GM12864 (cell line): ENCODE results near the gene AKAP7.

ENCODE experiments used
- DNase-seq: peaks from one replicate; pipeline ENCODE4 v3.0.0-alpha.2; 2011; ENCODE audit warnings: low read depth
- H3K4me3 ChIP-seq: 2 replicates; pipeline ENCODE4 v1.5.1; 2011; ENCODE audit warnings: mild to moderate bottlenecking, low read depth, low read length, control low read depth
- TF ChIP-seq, protein P1 (sequence below): IDR thresholded peaks from 2 replicates; pipeline ENCODE4 v1.5.1; 2011; ENCODE audit warnings: low read depth, mild to moderate bottlenecking, moderate library complexity, low read length, control low read depth, inconsistent platforms; ENCODE audit errors: missing control alignments

Gene AKAP7

DNA sequence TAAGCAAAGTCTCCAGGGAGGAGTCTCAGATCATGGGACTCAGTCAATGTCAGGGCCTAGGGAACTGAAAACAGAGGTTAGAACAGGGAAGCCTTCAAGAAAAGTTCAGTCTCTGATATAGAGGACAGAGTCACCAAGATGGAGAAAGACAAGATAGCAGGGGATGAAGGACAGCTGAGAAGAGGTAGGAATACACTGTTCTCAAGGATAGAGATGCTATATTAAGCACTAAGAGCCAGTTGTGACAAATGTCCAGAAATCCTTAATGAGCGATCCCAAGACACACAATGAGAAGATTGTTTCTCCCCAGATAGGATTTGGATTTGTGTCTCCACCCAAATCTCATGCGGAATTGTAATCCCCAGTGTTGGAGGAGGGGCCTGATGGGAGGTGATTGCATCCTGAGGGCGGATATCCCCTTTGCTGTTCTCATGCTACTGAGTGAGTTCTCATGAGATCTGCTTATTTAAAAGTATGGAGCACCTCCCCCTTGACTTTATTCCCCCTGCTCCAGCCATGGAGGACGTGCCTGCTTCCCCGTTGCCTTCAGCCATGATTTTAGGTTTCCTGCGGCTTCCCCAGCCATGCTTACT lies 168.2 kb downstream of the AKAP7 start:
- DNase-seq, result no peak
- no peak overlapping the region for H3K4me3 ChIP-seq
- TF ChIP-seq, protein P1, sequence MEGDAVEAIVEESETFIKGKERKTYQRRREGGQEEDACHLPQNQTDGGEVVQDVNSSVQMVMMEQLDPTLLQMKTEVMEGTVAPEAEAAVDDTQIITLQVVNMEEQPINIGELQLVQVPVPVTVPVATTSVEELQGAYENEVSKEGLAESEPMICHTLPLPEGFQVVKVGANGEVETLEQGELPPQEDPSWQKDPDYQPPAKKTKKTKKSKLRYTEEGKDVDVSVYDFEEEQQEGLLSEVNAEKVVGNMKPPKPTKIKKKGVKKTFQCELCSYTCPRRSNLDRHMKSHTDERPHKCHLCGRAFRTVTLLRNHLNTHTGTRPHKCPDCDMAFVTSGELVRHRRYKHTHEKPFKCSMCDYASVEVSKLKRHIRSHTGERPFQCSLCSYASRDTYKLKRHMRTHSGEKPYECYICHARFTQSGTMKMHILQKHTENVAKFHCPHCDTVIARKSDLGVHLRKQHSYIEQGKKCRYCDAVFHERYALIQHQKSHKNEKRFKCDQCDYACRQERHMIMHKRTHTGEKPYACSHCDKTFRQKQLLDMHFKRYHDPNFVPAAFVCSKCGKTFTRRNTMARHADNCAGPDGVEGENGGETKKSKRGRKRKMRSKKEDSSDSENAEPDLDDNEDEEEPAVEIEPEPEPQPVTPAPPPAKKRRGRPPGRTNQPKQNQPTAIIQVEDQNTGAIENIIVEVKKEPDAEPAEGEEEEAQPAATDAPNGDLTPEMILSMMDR, result no peak

DNA sequence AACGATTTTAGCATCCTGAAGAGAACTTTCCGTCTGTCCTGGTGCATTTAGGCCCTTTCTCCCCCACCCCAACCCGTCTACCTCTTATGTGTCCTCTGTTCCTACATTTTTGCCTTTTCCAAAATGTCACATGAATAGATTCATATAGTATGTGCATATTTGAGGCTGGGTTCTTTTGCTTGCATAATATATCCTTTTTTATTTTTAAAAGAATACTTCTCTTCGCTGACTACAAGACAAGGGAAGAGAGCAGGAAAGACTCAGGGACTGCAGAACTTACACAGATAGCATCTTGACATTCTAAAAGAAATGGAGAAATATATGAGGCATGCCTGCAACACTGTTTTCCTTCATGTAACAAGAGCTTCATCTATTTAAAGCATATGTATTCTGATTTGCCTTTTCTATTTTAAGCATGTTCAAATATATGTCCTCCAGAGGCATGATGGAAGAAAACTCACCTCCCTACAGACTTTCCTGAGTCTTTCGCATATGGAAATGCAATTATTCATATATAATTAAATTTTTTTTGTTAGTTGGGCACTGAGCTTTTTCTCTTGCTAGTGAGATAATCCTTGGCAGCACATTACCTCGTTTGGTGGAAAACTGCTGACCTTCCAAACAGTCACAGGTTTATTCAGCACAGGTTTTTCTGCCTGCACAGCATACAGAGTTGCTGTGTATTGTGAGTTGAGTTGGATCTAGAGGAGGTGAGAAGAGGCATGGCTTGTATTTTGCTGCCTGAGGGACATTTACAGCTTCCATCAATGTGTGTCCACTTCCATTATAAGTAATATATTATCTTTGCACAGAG lies 170.0 kb downstream of the AKAP7 start:
- DNase-seq, result no peak
- TF ChIP-seq, protein P1, result no peak
- no peak overlapping the region for H3K4me3 ChIP-seq

GRCh38 chr6:131309437-131309836 lies 174.2 kb downstream of the AKAP7 start:
- TF ChIP-seq, protein P1, result no peak
- no peak for DNase-seq
- no peak overlapping the region for H3K4me3 ChIP-seq

- no peak overlapping the region for H3K4me3 ChIP-seq
- no peak for DNase-seq
- TF ChIP-seq, protein P1, result no peak
These were observed 179.6 kb downstream of the AKAP7 start for GRCh38 chr6:131314838-131315237.

DNA sequence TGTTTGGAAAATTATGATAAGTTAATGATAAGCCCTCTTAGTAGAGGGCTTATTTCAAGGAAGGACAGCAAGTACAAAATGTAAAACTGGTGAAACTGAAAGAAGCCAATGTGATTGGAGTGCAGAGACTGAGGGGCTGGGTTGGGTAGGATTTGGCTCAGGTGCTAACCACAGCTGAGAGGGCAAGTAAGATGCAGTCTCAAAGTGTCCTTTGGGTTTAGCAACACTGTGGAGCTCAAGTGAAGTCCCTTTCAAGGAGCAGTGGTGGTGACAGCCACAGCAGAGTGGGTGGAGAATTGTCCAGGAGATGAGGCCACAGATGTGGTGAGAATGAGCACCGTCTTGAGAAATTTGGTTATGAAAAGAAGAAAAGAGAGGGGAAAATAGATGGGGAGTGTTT lies 181.4 kb downstream of the AKAP7 start:
- no peak for DNase-seq
- TF ChIP-seq, protein P1, result no peak
- no peak overlapping the region for H3K4me3 ChIP-seq

GRCh38 chr6:131317516-131317915 lies 182.2 kb downstream of the AKAP7 start:
- TF ChIP-seq, protein P1, result no peak
- H3K4me3 ChIP-seq, result no peak overlapping the region
- no peak for DNase-seq
